GM19239 (cell line): Measurements from ENCODE around the gene LENEP.

Source experiments
- DNase-seq: peaks from one replicate; pipeline ENCODE4 v3.0.0; 2011; ENCODE audit warnings: low spot score; ENCODE audit not compliant: insufficient read length
- FAIRE-seq: peaks from 2 replicates; lab custom pipeline; 2011; peaks lifted over from hg19 to GRCh38; lab: Jason Lieb, UNC

The LENEP gene

GRCh38 chr1:155040358-155041093, 47.1 kb downstream of the LENEP start:
- DNase-seq (no peak), FAIRE-seq (no peak)

- DNase-seq, result no peak
- no peak for FAIRE-seq
Observed at GRCh38 chr1:155042789-155043188, 49.4 kb downstream of the LENEP start.

GRCh38 chr1:155043301-155043702, 49.9 kb downstream of the LENEP start:
- DNase-seq, result no peak

GRCh38 chr1:155043793-155044192, 50.4 kb downstream of the LENEP start:
- FAIRE-seq (no peak), DNase-seq (no peak)

More at GRCh38 chr1:155043301-155043702, 49.9 kb downstream of the LENEP start:
- no peak for FAIRE-seq
